ENCODE results near the gene PISD.

DNA sequence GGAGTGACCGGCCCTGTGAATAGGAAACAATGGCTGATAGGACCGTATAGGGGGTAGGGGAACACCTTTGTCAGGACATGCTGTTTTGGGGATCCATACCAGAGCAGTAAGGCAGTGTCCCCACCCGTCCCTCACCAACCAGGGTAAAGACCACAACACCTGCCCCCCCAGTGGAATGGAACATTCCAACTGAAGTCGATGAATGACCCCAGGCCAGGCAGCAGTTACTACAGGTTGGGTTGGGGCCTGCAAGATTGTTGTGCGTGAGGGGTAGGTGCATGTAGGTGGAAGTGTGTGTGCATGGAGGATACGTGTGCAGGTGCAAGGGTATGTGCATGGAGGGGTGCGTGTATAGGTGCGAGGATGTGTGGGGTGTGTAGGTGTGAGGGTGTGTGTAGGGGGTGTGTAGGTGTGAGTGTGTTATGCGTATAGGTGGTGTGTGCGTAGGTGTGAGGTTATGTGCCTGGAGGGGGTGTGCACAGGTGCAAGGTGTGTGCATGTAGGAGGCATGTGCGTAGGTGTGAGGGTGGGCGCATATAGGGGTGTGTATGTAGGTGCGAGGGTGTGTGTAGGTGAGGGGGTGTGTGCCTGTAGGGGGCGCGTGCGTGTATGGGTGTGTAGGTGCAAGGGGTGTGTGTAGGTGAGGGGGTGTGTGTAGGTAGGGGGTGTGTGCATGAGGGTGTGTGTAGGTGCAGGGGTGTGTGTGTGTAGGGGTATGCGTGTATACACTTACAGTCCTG lies 32.9 kb downstream of the PISD start:
- TF ChIP-seq POLR2A (IDR thresholded peaks at IDR 0.05) (no peak), POLR2AphosphoS5 (IDR thresholded peaks at IDR 0.05) (no peak)
- TF ChIP-seq, protein P1, sequence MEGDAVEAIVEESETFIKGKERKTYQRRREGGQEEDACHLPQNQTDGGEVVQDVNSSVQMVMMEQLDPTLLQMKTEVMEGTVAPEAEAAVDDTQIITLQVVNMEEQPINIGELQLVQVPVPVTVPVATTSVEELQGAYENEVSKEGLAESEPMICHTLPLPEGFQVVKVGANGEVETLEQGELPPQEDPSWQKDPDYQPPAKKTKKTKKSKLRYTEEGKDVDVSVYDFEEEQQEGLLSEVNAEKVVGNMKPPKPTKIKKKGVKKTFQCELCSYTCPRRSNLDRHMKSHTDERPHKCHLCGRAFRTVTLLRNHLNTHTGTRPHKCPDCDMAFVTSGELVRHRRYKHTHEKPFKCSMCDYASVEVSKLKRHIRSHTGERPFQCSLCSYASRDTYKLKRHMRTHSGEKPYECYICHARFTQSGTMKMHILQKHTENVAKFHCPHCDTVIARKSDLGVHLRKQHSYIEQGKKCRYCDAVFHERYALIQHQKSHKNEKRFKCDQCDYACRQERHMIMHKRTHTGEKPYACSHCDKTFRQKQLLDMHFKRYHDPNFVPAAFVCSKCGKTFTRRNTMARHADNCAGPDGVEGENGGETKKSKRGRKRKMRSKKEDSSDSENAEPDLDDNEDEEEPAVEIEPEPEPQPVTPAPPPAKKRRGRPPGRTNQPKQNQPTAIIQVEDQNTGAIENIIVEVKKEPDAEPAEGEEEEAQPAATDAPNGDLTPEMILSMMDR (IDR thresholded peaks at IDR 0.05 in 8 of 11, conservative IDR thresholded peaks at IDR 0.05 in 3 of 11): peak in 1 of 11 experiments; percentile 16
